ENCODE data around the gene LPP.

- no peak for TF ChIP-seq EZH2 (optimal IDR thresholded peaks at IDR 0.05; ENCODE audit: low read depth, low read length)
- no peak for TF ChIP-seq CTCF (IDR thresholded peaks at IDR 0.05; ENCODE audit: low read length)
Observed at GRCh38 chr3:188433521-188434150, 279.7 kb downstream of the LPP start.

Data from MM.1S (cell line).